ENCODE results near the gene C10orf90. TPM values are rescaled to one million over a fixed set of nuclear protein-coding genes. Genes with fewer than 3 reads are reported as not detected.
"Not testable (repeated sequence)": the region's sequence is repeated elsewhere in the genome, so short reads cannot be mapped to it uniquely, and the experiment has no call there.

Gene C10orf90
- total RNA-seq, 1 experiment from 2014 or later: 0.59 TPM

DNA sequence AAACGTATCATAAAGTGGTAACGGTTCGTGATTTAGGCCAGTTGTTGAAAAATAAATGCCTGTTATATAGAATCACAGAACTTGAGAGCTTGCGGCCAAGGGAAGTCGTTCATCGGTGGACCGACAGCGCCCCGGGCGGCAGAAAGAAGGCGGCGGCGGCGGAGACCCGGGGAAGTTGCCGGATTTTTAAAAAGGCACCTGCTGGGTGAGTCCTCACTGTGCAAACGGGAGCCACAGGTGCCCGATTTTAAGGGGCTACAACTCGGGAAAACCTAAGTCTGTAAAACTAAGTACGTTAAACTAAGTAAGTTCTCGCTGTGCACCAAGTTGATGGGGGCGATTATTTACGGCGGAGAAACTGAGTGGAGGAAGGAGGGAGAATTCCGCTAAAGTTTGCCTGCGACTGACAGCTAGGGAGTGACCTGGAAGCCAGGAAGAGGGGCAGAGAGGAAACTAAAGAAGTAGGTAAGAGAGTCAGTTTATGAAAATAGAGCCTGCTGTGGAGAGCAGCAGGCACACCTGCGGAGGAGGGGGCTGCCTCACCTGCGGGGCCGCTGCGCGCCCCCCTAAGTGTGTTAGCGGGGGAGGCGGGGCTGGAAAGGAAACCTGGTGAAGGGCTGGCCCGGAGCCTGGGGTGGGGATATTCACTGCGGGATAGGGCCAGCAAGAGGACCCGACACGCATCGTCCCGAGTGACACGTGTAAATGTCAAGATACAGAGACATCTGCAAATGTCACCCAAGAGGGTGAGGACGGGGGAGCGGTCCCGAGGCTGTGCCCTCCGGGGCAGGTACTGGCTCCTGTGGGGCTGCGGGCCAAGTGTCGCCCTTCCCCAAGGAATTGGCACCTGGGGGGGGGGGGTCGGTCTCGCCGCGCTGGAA, 283.2 kb downstream of the C10orf90 start:
- H3K4me1 ChIP-seq (replicated peaks; ENCODE audit: insufficient read depth): peaks cover 8% of the 10 kb centered on the region; the same call in 1 of the 2 replicates
- H2AFZ ChIP-seq: peak overlapping the region; percentile 84
- no peaks in the 10 kb centered on the region for H3K27me3 ChIP-seq (ENCODE audit: insufficient read depth, low read depth)
- POLR2A ChIA-PET (ENCODE audit: unreplicated experiment): interaction anchor here (1.2 kb wide), 1 partner anchor 71 kb away, joined by 13 read pairs; no protein-coding TSS in a partner anchor
- no peaks in the 10 kb centered on the region for H3K9me3 ChIP-seq (ENCODE audit: insufficient read depth, low read depth)
- no peaks in the 10 kb centered on the region for H4K20me1 ChIP-seq (ENCODE audit: insufficient read depth)
- H3F3A ChIP-seq (ENCODE audit: insufficient read depth, low read depth): no peaks in the 10 kb centered on the region
- H3K27ac ChIP-seq: peak overlapping the region; percentile 28; the same call in 1 of the 2 replicates
- no peaks in the 10 kb centered on the region for H3K36me3 ChIP-seq (ENCODE audit: low read depth)
- no peaks in the 10 kb centered on the region for H3K79me2 ChIP-seq (ENCODE audit: low read depth)
- no TSS peak for BruUV-seq (replicated peaks)
- CTCF ChIA-PET: interaction anchor here (0.7 to 1.3 kb wide), 3 partner anchors 108 to 134 kb away, joined by 3 read pairs; no protein-coding TSS in a partner anchor
- TF ChIP-seq CTCF (conservative IDR thresholded peaks at IDR 0.05) (peak; percentile 79), EZH2 (IDR thresholded peaks at IDR 0.05; ENCODE audit: low read depth) (no peak)
- H3K4me2 ChIP-seq: peak overlapping the region; percentile 91
- no peaks in the 10 kb centered on the region for H3K9me2 ChIP-seq (ENCODE audit: insufficient read depth)
- peak overlapping the region; percentile 78 for H3K4me3 ChIP-seq
- DNase-seq: peak; percentile 50 to 79
- intact Hi-C loops (cut with micrococcal nuclease; ENCODE audit: unreplicated experiment): loop anchor here (1.0 to 5.0 kb wide), 9 partner anchors 117 to 510 kb away; no protein-coding TSS in a partner anchor

GRCh38 chr10:126384269-126384873, 286.1 kb downstream of the C10orf90 start:
- DNase-seq: no peak
- ChIA-PET POLR2A (ENCODE audit: unreplicated experiment) (no interaction called here), CTCF (no interaction called here)
- no peak overlapping the region for H2AFZ ChIP-seq
- no peaks in the 10 kb centered on the region for H3K36me3 ChIP-seq (ENCODE audit: low read depth)
- no peak for TF ChIP-seq CTCF (conservative IDR thresholded peaks at IDR 0.05)
- no peak overlapping the region for H3K4me2 ChIP-seq
- H3K9me2 ChIP-seq (ENCODE audit: insufficient read depth): no peaks in the 10 kb centered on the region
- no TSS peak for BruUV-seq (replicated peaks)
- no peaks in the 10 kb centered on the region for H3F3A ChIP-seq (ENCODE audit: insufficient read depth, low read depth)
- intact Hi-C loops (cut with micrococcal nuclease; ENCODE audit: unreplicated experiment): no loop called here
- H4K20me1 ChIP-seq (ENCODE audit: insufficient read depth): no peaks in the 10 kb centered on the region
- H3K9me3 ChIP-seq (ENCODE audit: insufficient read depth, low read depth): no peaks in the 10 kb centered on the region
- H3K79me2 ChIP-seq (ENCODE audit: low read depth): no peaks in the 10 kb centered on the region
- no peak overlapping the region for H3K27ac ChIP-seq
- H3K4me3 ChIP-seq: no peak overlapping the region
- no peaks in the 10 kb centered on the region for H3K27me3 ChIP-seq (ENCODE audit: insufficient read depth, low read depth)
- peaks cover 8% of the 10 kb centered on the region; the same call in 1 of the 2 replicates for H3K4me1 ChIP-seq (replicated peaks; ENCODE audit: insufficient read depth)

DNA sequence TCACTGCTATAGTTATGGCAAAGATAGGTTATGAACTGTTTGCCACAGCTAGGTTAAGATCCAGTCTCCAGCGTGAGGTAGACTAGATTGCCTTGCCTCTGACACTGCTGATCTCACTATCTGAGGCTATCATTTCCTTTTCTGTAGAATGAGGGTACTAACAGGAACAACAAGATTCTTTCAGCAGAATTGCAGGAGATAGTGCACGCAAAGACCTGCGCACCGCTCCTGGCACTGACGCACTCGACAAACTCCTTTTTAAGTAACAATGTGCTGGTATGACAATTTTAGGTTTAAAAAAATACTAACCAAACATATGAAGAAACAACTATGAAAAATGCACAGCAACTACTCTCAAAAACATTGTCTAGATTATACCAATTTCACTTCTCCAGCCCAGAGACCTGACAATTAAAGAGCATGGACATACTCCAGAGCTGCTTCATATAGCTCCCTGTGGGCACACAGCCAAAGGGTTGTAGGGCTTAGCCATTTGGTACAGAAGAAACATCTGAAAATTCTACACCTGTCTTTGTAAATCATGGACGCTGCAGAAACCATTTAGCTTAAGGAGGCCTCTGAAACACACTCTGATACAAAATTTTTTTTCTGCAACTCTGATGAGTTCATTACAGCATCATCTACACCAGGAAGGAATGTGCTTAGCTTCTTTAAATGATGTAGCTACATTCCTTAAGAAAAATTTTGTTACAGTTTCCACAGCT, 290.0 kb downstream of the C10orf90 start:
- intact Hi-C loops (cut with micrococcal nuclease; ENCODE audit: unreplicated experiment): no loop called here
- no peak overlapping the region for H3K4me2 ChIP-seq
- no peak overlapping the region for H3K4me3 ChIP-seq
- DNase-seq: no peak
- no peaks in the 10 kb centered on the region for H3K79me2 ChIP-seq (ENCODE audit: low read depth)
- H3K27me3 ChIP-seq (ENCODE audit: insufficient read depth, low read depth): no peaks in the 10 kb centered on the region
- H3K27ac ChIP-seq: no peak overlapping the region
- H3K9me2 ChIP-seq (ENCODE audit: insufficient read depth): no peaks in the 10 kb centered on the region
- no peak overlapping the region for H2AFZ ChIP-seq
- ChIA-PET CTCF (no interaction called here), POLR2A (ENCODE audit: unreplicated experiment) (no interaction called here)
- no TSS peak for BruUV-seq (replicated peaks)
- no peaks in the 10 kb centered on the region for H4K20me1 ChIP-seq (ENCODE audit: insufficient read depth)
- no peaks in the 10 kb centered on the region for H3K9me3 ChIP-seq (ENCODE audit: insufficient read depth, low read depth)
- H3K36me3 ChIP-seq (ENCODE audit: low read depth): no peaks in the 10 kb centered on the region
- H3F3A ChIP-seq (ENCODE audit: insufficient read depth, low read depth): peaks cover 18% of the 10 kb centered on the region
- TF ChIP-seq CTCF (conservative IDR thresholded peaks at IDR 0.05): no peak
- no peak for TF ChIP-seq EZH2 (IDR thresholded peaks at IDR 0.05; ENCODE audit: low read depth)
- peaks cover 20% of the 10 kb centered on the region for H3K4me1 ChIP-seq (replicated peaks; ENCODE audit: insufficient read depth)

DNA sequence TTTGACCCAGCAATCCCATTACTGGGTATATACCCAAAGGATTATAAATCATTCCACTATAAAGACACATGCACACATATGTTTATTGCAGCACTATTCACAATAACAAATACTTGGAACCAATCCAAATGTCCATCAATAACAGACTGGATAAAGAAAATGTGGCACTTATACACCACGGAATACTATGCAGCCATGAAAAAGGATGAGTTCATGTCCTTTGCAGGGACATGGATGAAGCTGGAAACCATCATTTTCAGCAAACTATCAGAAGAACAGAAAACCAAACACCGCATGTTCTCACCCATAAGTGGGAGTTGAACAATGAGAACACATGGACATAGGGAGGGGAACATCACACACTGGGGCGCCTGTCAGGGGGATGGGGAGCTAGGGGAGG, 291.3 kb downstream of the C10orf90 start:
- H3K79me2 ChIP-seq (ENCODE audit: low read depth); H3K9me3 ChIP-seq (ENCODE audit: insufficient read depth, low read depth); H3K4me3 ChIP-seq: not testable (repeated sequence)

More for the DNA sequence above, 291.3 kb downstream of the C10orf90 start:
- H2AFZ ChIP-seq; CTCF ChIA-PET; H3K36me3 ChIP-seq (ENCODE audit: low read depth); H3K9me2 ChIP-seq (ENCODE audit: insufficient read depth); POLR2A ChIA-PET (ENCODE audit: unreplicated experiment); H4K20me1 ChIP-seq (ENCODE audit: insufficient read depth); H3K4me2 ChIP-seq; DNase-seq; H3K27me3 ChIP-seq (ENCODE audit: insufficient read depth, low read depth); H3K27ac ChIP-seq; BruUV-seq (replicated peaks): not testable (repeated sequence)
- intact Hi-C loops (cut with micrococcal nuclease; ENCODE audit: unreplicated experiment): loop anchor here (10.0 kb wide), 1 partner anchor 124 kb away; no protein-coding TSS in a partner anchor
- peaks cover 20% of the 10 kb centered on the region for H3K4me1 ChIP-seq (replicated peaks; ENCODE audit: insufficient read depth)
- H3F3A ChIP-seq (ENCODE audit: insufficient read depth, low read depth): peaks cover 18% of the 10 kb centered on the region

All from PC-9 (cell line).